Activated B cell treated with CpG ODN at 0.5 μM for 24 hours (primary cell): Measurements from ENCODE around the gene USF1. TPM values are rescaled to one million over a fixed set of nuclear protein-coding genes. Genes with fewer than 3 reads are reported as not detected.

Experiments used
- ATAC-seq: fragments of 200-7000 bp; cut with Tn5 transposase; one replicate; pipeline ENCODE4 v1.10.0; 2021; ENCODE audit warnings: low read depth, mild to moderate bottlenecking, moderate library complexity
- CTCF ChIA-PET: fragments of 350-600 bp; sonication (Branson Sonifier 250); formaldehyde crosslinking; loops from one replicate; lab custom pipeline; 2021; ENCODE audit warnings: antibody characterized with exemption; lab: Charles Lee
- POLR2A ChIA-PET: fragments of 350-600 bp; sonication (Branson Sonifier 250); formaldehyde crosslinking; loops from one replicate; lab custom pipeline; 2021; ENCODE audit warnings: antibody characterized with exemption; lab: Charles Lee
- DNase-seq: peaks from one replicate; pipeline ENCODE4 v3.0.0; 2022
- H3K27ac Mint-ChIP-seq: one replicate; pipeline ENCODE4 v1.8.0; 2020; ENCODE audit warnings: mixed read lengths
- H3K27me3 Mint-ChIP-seq: one replicate; pipeline ENCODE4 v1.8.0; 2021; ENCODE audit warnings: mixed read lengths
- H3K36me3 Mint-ChIP-seq: one replicate; pipeline ENCODE4 v1.8.0; 2021; ENCODE audit warnings: low read depth, mixed read lengths
- H3K4me1 Mint-ChIP-seq: one replicate; pipeline ENCODE4 v1.8.0; 2021; ENCODE audit warnings: mixed read lengths
- H3K4me3 Mint-ChIP-seq: one replicate; pipeline ENCODE4 v1.8.0; 2020; ENCODE audit warnings: mild to moderate bottlenecking, mixed read lengths
- H3K9me3 Mint-ChIP-seq: one replicate; pipeline ENCODE4 v1.8.0; 2020; ENCODE audit warnings: mixed read lengths
- intact Hi-C: fragments of 100-400 bp; cut with micrococcal nuclease; formaldehyde crosslinking; loops from one replicate; pipeline ENCODE4 v1.15.1; 2024
- total RNA-seq: library from RNA; stranded (reverse); gene quantifications from 2 replicates; pipeline ENCODE4 v1.2.3, GENCODE V29; 2022
- TF ChIP-seq, protein P1 (sequence below): fragments of 200-600 bp; IDR thresholded peaks from one replicate; pipeline ENCODE4 v1.8.0; 2022; ENCODE audit warnings: antibody characterized with exemption, mild to moderate bottlenecking

The USF1 gene
- total RNA-seq, 1 donor from 2014 or later: 143 TPM

DNA sequence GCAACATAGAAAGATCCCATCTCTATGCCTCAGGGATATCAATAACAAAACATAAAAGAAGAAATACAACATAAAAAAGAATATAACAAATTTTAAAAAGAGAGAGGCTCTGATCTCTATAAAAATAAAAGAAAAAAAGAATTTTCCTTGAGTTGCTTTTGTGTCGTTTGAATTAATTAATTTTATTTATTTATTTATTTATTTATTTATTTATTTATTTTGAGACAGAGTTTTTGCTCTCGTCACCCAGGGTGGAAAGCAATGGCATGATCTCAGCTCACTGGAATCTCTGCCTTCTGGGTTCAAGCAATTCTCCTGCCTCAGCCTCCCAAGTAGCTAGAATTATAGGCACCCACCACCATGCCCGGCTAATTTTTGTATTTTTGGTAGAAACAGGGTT is 33.4 kb downstream of the USF1 start:
- peaks cover 18% of the 10 kb centered on the region for H3K4me1 Mint-ChIP-seq
- DNase-seq: no peak
- TF ChIP-seq, protein P1, sequence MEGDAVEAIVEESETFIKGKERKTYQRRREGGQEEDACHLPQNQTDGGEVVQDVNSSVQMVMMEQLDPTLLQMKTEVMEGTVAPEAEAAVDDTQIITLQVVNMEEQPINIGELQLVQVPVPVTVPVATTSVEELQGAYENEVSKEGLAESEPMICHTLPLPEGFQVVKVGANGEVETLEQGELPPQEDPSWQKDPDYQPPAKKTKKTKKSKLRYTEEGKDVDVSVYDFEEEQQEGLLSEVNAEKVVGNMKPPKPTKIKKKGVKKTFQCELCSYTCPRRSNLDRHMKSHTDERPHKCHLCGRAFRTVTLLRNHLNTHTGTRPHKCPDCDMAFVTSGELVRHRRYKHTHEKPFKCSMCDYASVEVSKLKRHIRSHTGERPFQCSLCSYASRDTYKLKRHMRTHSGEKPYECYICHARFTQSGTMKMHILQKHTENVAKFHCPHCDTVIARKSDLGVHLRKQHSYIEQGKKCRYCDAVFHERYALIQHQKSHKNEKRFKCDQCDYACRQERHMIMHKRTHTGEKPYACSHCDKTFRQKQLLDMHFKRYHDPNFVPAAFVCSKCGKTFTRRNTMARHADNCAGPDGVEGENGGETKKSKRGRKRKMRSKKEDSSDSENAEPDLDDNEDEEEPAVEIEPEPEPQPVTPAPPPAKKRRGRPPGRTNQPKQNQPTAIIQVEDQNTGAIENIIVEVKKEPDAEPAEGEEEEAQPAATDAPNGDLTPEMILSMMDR: no peak
- no peaks in the 10 kb centered on the region for H3K9me3 Mint-ChIP-seq
- ATAC-seq: no peak
- H3K27ac Mint-ChIP-seq: no peak overlapping the region
- H3K4me3 Mint-ChIP-seq: no peak overlapping the region
- ChIA-PET POLR2A (interaction anchor here (0.6 to 3.8 kb wide), 4 partner anchors 9 to 135 kb away, joined by 3 to 54 read pairs (median 18); partner anchors contain the start of genes F11R, TSTD1 and USF1), CTCF (interaction anchor here (2.5 kb wide), 1 partner anchor 15 kb away, joined by 21 read pairs; no protein-coding TSS in a partner anchor)
- H3K27me3 Mint-ChIP-seq: no peaks in the 10 kb centered on the region
- intact Hi-C loops: loop anchor here (5.0 kb wide), 1 partner anchor 85 kb away; the partner anchor contains the start of gene KLHDC9
- no peaks in the 10 kb centered on the region for H3K36me3 Mint-ChIP-seq

DNA sequence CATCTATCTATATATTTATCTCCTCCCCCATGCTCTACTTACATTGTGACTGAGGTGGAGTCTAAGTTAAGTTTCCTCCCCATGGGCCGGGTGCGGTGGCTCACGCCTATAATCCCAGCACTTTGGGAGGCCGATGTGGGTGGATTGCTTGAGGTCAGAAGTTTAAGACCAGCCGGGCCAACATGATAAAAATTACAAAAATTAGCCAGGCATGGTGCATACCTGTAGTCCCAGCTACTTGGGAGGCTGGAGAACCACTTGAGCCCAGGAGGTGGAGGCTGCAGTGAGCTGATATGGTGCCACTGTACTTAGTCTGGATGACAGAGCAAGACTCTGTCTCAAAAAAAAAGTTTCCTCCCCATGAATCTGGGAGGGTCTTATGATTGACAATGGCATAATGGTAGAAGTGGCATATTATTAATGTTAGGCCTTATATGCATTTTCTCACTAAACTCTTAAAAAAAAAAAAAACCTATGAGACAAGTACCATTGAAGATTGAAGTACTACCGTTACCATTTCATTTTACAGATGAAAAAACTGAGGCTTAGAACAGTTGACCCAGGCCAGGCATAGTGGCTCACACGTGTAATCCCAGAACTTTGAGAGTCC is 36.1 kb downstream of the USF1 start:
- no peak overlapping the region for H3K27ac Mint-ChIP-seq
- H3K9me3 Mint-ChIP-seq: no peaks in the 10 kb centered on the region
- intact Hi-C loops: loop anchor here (5.0 kb wide), 1 partner anchor 88 kb away; the partner anchor contains the start of gene KLHDC9
- no peaks in the 10 kb centered on the region for H3K36me3 Mint-ChIP-seq
- H3K4me1 Mint-ChIP-seq: peaks cover 18% of the 10 kb centered on the region
- H3K4me3 Mint-ChIP-seq: no peak overlapping the region
- POLR2A ChIA-PET: interaction anchor here (0.7 kb wide), 1 partner anchor 37 kb away, joined by 3 read pairs; no protein-coding TSS in a partner anchor
- no peaks in the 10 kb centered on the region for H3K27me3 Mint-ChIP-seq
- no peak for ATAC-seq
- TF ChIP-seq, protein P1: no peak
- no peak for DNase-seq
- CTCF ChIA-PET: interaction anchor here (0.7 to 1.6 kb wide), 2 partner anchors 13 to 30 kb away, joined by 3 to 6 read pairs; no protein-coding TSS in a partner anchor

DNA sequence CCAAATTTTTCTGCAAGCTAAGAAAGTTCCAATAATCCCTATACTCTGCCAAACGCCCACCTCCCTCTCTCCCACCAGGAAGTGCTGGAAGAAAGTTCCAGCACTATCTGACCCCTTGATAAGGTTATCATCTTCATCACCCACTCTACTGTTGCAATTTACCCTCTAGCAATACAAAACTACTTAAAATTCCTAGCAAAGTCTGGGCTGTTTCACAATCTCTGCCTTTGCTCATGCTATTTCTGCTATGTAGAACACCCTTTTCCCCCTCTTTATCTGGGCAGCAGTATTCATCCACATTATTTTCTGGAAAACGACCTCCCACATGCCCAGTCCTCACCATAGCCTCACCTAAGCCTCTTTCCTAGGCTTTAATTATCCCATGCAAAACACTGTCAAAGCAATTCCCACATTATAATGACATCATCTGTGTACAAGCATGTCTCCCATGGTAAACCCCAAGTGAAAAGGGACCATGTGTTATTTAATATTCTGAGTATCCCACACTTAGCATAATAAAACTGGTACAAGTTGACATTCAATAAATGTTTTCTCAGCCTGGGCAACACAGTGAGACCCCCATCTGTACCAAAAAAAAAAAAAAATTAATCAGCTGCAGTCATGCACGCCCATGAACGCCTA is 36.8 kb downstream of the USF1 start:
- no peak for DNase-seq
- TF ChIP-seq, protein P1: no peak
- H3K27ac Mint-ChIP-seq: no peak overlapping the region
- POLR2A ChIA-PET: no interaction called here
- no peaks in the 10 kb centered on the region for H3K27me3 Mint-ChIP-seq
- intact Hi-C loops: no loop called here
- CTCF ChIA-PET: interaction anchor here (0.7 kb wide), 1 partner anchor 30 kb away, joined by 3 read pairs; no protein-coding TSS in a partner anchor
- peaks cover 14% of the 10 kb centered on the region for H3K4me1 Mint-ChIP-seq
- H3K36me3 Mint-ChIP-seq: no peaks in the 10 kb centered on the region
- no peaks in the 10 kb centered on the region for H3K9me3 Mint-ChIP-seq
- ATAC-seq: no peak
- no peak overlapping the region for H3K4me3 Mint-ChIP-seq

DNA sequence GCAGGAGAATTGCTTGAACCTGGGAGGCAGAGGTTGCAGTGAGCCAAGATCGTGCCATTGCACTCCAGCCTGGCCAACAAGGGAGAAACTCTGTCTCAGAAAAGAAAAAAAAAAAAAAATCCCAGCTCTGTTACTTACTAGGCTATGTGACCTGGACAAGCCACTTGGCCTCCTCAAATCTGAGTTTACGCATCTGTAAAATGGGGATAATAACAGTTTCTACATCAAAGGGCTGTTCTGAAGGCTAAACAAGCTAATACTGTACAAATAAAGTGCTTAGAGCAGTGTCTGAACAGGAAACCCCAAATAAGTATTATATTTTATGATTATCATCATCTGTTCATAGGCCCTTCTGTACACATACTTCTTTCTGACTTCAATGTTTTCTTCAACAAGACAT is 38.4 kb downstream of the USF1 start:
- Mint-ChIP-seq H3K27ac (no peak overlapping the region), H3K4me1 (peaks cover 2% of the 10 kb centered on the region), H3K27me3 (no peaks in the 10 kb centered on the region), H3K9me3 (no peaks in the 10 kb centered on the region), H3K4me3 (no peak overlapping the region), H3K36me3 (no peaks in the 10 kb centered on the region)
- no peak for ATAC-seq
- ChIA-PET CTCF (no interaction called here), POLR2A (no interaction called here)
- DNase-seq: no peak
- intact Hi-C loops: no loop called here
- TF ChIP-seq, protein P1: no peak

DNA sequence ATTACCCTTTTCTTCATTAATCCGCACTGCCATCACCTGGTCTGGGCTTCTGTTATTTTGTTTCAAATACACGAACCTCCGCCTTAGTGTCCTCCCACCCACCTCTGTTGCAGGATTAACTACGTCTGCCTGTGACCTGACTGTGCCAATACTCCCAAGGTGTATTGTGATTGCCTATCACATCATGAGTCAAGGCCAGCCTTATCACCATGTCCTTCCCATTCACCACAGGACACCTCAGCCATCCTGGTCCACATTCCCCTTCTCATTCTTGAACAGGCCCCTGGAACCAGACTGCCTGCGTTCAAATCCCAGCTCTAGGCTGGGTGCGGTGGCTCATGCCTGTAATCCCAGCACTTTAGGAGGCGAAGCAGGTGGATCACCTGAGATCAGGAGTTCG is 39.2 kb downstream of the USF1 start:
- DNase-seq: no peak
- no peak overlapping the region for H3K27ac Mint-ChIP-seq

More for the DNA sequence above, 39.2 kb downstream of the USF1 start:
- H3K36me3 Mint-ChIP-seq: no peaks in the 10 kb centered on the region
- CTCF ChIA-PET: no interaction called here
- no peaks in the 10 kb centered on the region for H3K4me1 Mint-ChIP-seq
- H3K27me3 Mint-ChIP-seq: no peaks in the 10 kb centered on the region
- intact Hi-C loops: no loop called here
- H3K9me3 Mint-ChIP-seq: no peaks in the 10 kb centered on the region
- TF ChIP-seq, protein P1: no peak
- ATAC-seq: no peak
- no peak overlapping the region for H3K4me3 Mint-ChIP-seq
- POLR2A ChIA-PET: no interaction called here
